Stimulated activated naive CD8-positive, alpha-beta T cell treated with anti-CD3 and anti-CD28 coated beads, Interleukin-15, amount 100 ng/mL, for 72 hours (primary cell): ENCODE results near the gene INPP5A.
"Not testable (repeated sequence)": the region's sequence is repeated elsewhere in the genome, so short reads cannot be mapped to it uniquely, and the experiment has no call there.

Source experiments
- ATAC-seq: fragments of 150-1000 bp; cut with Tn5 transposase; 2 replicates; pipeline ENCODE4 v1.10.0; 2021; ENCODE audit warnings: mild to moderate bottlenecking, moderate library complexity
- DNase-seq, 2 donors: peaks; one replicate each; pipeline ENCODE4 v3.0.0; 2021 to 2022
- H3K27ac Mint-ChIP-seq, 2 donors: one replicate each; pipeline ENCODE4 v1.8.0; 2022; ENCODE audit warnings: mild to moderate bottlenecking in 2 of 2, mixed read lengths in 2 of 2, moderate library complexity in 2 of 2
- H3K27me3 Mint-ChIP-seq: one replicate; pipeline ENCODE4 v1.8.0; 2022; ENCODE audit warnings: mixed read lengths
- H3K4me1 Mint-ChIP-seq: one replicate; pipeline ENCODE4 v1.8.0; 2022; ENCODE audit warnings: mild to moderate bottlenecking, mixed read lengths
- H3K4me3 Mint-ChIP-seq, 2 donors: one replicate each; pipeline ENCODE4 v1.8.0; 2022; ENCODE audit warnings: mild to moderate bottlenecking in 2 of 2, mixed read lengths in 2 of 2, moderate library complexity in 1 of 2
- H3K9me3 Mint-ChIP-seq, 2 donors: one replicate each; pipeline ENCODE4 v1.8.0; 2022; ENCODE audit warnings: mixed read lengths in 2 of 2

The INPP5A gene

GRCh38 chr10:132664883-132665282 is 127.3 kb downstream of the INPP5A start:
- Mint-ChIP-seq H3K27me3 (no peaks in the 10 kb centered on the region), H3K4me1 (peaks cover 12% of the 10 kb centered on the region), H3K4me3 (no peak overlapping the region), H3K9me3 (no peaks in the 10 kb centered on the region), H3K27ac (no peak overlapping the region)
- ATAC-seq (no peak), DNase-seq (no peak)

DNA sequence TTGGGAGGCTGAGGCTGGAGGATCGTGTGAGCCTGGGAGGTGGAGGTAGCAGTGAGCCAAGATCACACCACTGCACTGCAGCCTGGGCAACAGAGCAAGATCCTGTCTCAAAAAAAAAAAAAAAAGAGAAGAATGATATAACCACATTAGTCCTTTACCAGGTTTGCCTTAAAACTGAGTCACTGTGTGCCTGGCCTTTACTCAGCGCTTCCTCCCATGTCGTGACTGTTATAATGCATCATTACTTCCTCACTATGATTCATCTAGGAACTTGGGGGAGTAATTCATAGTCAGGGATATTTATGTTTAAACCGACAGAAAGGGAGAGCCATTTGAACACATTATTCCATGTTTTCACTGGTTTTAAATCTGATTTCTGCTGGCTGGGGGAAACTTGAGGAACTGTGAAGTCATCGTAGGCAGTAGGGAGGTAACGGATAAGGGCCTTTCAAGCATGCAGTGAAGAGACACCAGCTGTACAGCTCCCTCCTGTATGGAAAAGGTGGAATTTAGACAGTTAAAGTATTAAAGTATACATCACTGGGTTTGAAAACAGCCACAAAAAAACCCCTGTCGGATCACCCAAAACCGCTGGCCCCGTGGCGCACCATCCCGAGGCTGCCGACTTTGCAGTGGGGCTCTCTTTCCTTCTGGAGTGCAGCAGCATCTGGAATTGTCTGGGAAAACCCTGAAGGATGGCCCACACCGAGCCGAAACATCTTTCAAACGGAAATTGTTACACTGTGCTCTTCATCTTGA is 128.5 kb downstream of the INPP5A start:
- ATAC-seq (peak; percentile 75), DNase-seq (no peak)
- H3K27ac Mint-ChIP-seq = no peak overlapping the region
- H3K4me3 Mint-ChIP-seq = no peak overlapping the region
- no peaks in the 10 kb centered on the region for H3K9me3 Mint-ChIP-seq
- peaks cover 12% of the 10 kb centered on the region for H3K4me1 Mint-ChIP-seq
- H3K27me3 Mint-ChIP-seq = no peaks in the 10 kb centered on the region

DNA sequence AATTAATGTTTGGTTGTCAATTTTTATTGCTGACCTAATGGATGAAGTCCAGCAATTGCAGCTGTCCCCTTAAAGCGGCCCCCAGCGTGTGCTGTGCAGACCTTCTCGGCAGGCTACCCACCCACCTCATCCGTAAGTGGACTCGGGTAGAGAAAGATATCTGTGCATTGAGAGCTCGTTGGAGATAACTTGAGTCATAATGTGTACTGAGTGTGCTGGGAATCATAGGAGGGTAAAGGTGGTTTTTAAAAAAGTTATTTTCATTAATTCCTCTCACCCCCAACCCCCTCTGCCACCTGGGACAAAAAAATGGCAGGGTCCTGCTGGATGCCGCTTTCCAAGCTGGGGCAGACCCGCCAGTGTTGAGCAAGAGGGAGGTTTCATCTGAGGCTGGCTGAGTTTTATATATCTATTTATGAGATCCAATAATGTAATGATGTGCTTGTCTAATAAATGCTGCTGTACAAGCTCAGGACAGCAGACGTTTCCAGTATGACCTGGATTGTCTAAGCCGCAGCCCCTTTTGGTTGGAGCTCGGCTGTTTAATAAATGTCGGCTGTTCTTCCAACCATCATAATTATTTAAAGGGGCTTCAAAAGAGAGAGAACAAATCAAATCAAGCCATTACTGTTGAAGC is 129.2 kb downstream of the INPP5A start:
- no peak for ATAC-seq
- H3K27ac Mint-ChIP-seq = peak overlapping the region in 1 of 2 donors; percentile 76
- DNase-seq = no peak
- no peak overlapping the region for H3K4me3 Mint-ChIP-seq
- peaks cover 12% of the 10 kb centered on the region for H3K4me1 Mint-ChIP-seq
- no peaks in the 10 kb centered on the region for H3K27me3 Mint-ChIP-seq
- no peaks in the 10 kb centered on the region for H3K9me3 Mint-ChIP-seq

- DNase-seq (no peak), ATAC-seq (no peak)
- Mint-ChIP-seq H3K27me3 (no peaks in the 10 kb centered on the region), H3K27ac (no peak overlapping the region), H3K4me1 (peaks cover 12% of the 10 kb centered on the region), H3K9me3 (no peaks in the 10 kb centered on the region), H3K4me3 (no peak overlapping the region)
Observed at GRCh38 chr10:132667342-132668047, 129.9 kb downstream of the INPP5A start.

DNA sequence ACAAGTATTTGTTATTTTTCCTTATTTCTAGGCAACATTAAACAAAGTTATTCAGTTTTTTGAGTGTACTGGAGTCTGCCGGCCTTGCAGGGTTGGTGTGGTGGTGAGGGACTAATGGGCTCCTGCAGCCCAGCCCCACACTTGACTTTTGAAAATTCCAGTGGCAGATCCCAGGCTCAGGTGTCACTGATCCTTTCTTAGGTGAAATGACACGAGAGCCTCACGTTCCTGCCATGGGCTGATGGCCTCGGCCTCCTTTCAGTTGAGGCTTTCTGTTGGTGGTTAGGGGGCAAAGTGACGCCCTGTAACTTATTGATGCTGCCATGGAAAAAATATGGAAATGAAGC is 130.4 kb downstream of the INPP5A start:
- Mint-ChIP-seq H3K27me3 (no peaks in the 10 kb centered on the region), H3K9me3 (no peaks in the 10 kb centered on the region), H3K27ac (no peak overlapping the region), H3K4me3 (no peak overlapping the region), H3K4me1 (peaks cover 12% of the 10 kb centered on the region)
- no peak for DNase-seq
- no peak for ATAC-seq

DNA sequence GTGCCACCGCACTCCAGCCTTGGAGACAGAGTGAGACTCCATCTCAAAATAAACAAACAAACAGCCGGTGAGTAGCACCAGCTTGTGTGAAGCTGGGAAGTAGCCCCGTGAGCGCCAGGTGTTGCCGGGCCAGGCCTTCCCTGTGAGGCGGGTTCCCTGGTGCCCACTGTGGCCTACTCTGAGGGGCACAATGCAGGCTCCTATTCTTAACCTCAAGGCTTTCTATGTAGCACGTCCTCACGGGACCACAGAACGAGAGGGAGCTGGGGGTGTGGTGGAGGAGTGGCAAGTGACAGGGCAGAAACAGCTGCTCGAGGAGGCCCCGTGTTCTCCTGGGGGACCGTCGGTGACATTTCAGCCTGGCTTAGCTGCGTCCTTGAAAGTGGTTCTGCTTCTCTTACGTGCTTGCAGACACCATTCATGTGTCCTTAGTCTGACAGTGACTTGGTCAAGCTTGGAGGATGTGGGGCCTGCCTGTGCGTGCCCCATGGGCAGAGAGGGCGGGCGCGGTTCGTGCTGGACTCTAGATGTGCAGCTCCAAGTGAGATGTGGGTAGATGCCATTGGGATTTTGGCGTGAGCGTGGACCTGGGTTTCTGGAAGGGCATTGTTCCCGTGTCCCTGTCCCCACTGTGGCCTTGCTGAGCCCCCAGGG is 131.7 kb downstream of the INPP5A start:
- Mint-ChIP-seq H3K4me1 (peaks cover 12% of the 10 kb centered on the region), H3K27me3 (no peaks in the 10 kb centered on the region), H3K27ac (peak overlapping the region in 1 of 2 donors; percentile 68), H3K4me3 (no peak overlapping the region), H3K9me3 (no peaks in the 10 kb centered on the region)
- DNase-seq (no peak), ATAC-seq (peak; percentile 15)

DNA sequence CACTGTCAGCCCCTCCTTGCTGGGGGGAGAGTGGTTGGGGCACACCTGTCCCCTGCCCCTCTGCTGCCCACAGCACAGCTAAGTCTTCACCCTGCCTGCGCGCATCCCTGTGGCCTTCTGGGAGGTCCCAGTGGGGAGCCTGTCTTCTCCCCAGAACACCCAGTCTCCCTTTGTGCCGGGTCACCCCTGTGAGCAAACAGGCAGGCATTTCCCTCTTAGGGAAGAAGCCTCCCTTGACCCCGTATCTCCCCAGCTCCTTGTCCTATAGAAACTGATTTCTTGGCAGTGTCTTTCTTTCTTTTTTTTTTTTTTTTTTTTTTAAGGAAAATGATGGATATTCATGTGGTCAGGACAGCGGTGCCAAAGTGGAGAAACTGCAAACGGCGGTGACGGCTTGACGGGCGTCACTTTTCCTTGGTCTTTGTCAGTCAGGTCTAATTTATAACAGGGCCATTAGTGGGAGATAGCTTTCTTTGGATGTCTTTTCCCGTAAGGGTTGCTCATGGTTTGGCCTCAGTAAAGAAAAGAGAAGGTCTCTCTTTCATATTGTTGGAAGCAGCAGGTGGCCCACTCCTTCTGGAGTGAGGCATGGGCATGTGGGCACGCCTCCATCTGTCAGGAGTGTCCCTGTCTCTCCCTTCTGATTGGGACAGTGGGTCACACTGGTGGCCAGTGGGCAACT is 133.1 kb downstream of the INPP5A start:
- Mint-ChIP-seq H3K9me3 (no peaks in the 10 kb centered on the region), H3K4me1 (peaks cover 12% of the 10 kb centered on the region), H3K4me3 (no peak overlapping the region), H3K27ac (no peak overlapping the region), H3K27me3 (no peaks in the 10 kb centered on the region)
- DNase-seq (no peak), ATAC-seq (no peak)

DNA sequence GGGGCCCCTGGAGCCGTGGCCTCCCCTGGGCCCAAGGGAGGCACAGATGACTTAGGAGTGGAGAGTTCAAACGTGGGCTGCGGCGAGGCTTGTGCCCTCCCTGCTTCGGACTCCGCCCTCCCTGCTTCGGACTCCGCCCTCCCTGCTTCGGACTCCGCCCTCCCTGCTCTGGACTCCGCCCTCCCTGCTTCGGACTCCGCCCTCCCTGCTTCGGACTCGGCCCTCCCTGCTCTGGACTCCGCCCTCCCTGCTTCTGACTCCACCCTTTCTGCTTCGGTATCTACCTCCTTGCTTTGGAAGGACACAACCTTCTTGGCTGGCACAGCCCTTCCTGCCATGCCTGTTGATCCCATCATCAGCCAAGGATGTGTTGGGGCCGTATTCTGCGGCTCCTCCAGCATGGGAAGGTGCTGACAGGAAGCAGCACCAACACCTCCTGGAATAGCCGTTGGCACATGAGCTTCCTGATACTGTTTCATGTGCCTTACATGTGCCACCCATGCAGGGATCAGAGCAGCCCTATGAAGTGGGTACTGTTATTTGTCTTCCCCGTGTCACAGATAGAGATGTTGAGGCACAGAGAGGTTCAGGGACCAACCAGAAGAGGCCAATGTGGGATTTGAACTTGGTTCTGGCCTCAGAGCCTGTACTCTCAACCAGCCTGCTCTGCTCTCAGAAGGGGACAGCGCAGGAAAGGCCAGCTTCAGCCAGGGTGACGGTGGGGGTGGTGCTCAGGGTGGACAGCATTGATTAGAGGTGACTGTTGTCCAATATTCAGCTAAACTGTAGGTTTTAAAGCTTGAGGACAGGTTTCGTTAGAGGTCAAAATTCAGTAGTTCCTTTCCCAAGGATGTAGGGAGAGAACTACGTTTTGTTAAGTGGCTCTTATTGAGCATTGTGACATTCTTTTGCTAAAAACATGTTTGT is 133.9 kb downstream of the INPP5A start:
- no peaks in the 10 kb centered on the region for H3K9me3 Mint-ChIP-seq
- DNase-seq (no peak), ATAC-seq (no peak)
- H3K27me3 Mint-ChIP-seq = no peaks in the 10 kb centered on the region
- peaks cover 4% of the 10 kb centered on the region for H3K4me1 Mint-ChIP-seq
- H3K4me3 Mint-ChIP-seq = no peak overlapping the region
- peak overlapping the region in 1 of 2 donors; percentile 74 for H3K27ac Mint-ChIP-seq

DNA sequence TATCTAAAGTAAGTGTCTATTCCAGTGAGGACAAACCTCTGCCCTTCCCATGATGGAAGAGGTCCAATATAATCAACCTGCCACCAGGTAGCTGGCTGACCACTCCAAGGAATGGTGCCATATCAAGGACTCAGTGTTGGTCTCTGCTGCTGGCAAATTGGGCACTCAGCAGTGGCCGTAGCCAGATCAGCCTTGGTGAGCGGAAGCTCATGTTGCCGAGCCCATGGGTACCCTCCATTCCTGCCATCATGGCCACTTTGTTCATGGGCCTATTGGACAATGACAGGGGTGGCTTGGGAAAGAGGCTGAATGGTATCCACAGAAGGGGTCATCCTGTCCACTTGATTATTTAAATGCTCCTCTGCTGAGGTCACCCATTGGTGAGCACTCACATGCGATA is 136.2 kb downstream of the INPP5A start:
- H3K4me1 Mint-ChIP-seq, H3K27ac Mint-ChIP-seq, H3K9me3 Mint-ChIP-seq, DNase-seq, H3K4me3 Mint-ChIP-seq, ATAC-seq, H3K27me3 Mint-ChIP-seq: not testable (repeated sequence)

GRCh38 chr10:132674311-132674710 is 136.7 kb downstream of the INPP5A start:
- H3K4me3 Mint-ChIP-seq = no peak overlapping the region
- no peak for DNase-seq
- peaks cover 4% of the 10 kb centered on the region for H3K4me1 Mint-ChIP-seq
- H3K9me3 Mint-ChIP-seq = no peaks in the 10 kb centered on the region
- no peak for ATAC-seq
- H3K27me3 Mint-ChIP-seq = no peaks in the 10 kb centered on the region
- H3K27ac Mint-ChIP-seq = no peak overlapping the region

DNA sequence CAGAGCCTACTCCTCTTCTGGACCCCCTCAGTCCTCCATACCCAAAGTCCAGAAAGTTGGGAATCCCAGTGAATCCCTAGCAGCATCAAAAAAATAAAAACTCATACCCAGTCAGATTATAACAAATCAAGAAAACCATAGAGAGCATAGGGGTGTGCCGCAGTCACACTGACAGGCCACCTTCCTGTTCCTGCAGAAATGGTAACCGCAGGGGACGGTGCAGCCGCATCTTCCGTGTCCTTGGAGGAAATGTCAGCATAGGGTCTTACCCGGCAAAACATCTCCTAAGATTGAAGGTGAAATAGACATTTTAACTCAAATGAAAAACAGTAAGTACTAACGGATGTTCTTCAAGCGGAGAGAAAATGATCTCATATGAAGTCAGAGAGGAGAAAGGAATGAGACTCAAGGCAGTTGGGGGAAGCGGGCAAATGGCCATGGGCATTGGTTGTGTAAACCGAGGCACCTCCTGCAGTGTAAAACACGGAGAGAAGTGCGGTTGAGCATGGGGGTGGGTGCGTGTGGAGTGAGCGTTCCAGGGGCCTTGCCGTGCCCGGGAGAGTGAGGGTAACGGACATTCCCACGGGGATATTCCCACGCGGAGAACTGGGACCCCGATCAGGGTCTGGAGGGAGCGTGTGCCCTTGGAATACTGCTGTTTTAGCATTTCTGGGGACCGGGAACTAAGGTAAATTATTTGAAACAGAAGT is 137.6 kb downstream of the INPP5A start:
- H3K27me3 Mint-ChIP-seq = no peaks in the 10 kb centered on the region
- H3K27ac Mint-ChIP-seq = peak overlapping the region; percentile 14 to 23
- H3K9me3 Mint-ChIP-seq = no peaks in the 10 kb centered on the region
- H3K4me3 Mint-ChIP-seq = no peak overlapping the region
- ATAC-seq (no peak), DNase-seq (no peak)
- peaks cover 4% of the 10 kb centered on the region for H3K4me1 Mint-ChIP-seq

GRCh38 chr10:132676193-132676891 is 138.8 kb downstream of the INPP5A start:
- no peak overlapping the region for H3K4me3 Mint-ChIP-seq
- ATAC-seq (no peak), DNase-seq (no peak)
- H3K27me3 Mint-ChIP-seq = no peaks in the 10 kb centered on the region
- no peaks in the 10 kb centered on the region for H3K9me3 Mint-ChIP-seq
- peaks cover 8% of the 10 kb centered on the region for H3K4me1 Mint-ChIP-seq
- H3K27ac Mint-ChIP-seq = no peak overlapping the region

GRCh38 chr10:132677096-132677472 is 139.5 kb downstream of the INPP5A start:
- Mint-ChIP-seq H3K9me3 (no peaks in the 10 kb centered on the region), H3K4me1 (peaks cover 15% of the 10 kb centered on the region), H3K4me3 (no peak overlapping the region), H3K27me3 (no peaks in the 10 kb centered on the region), H3K27ac (no peak overlapping the region)
- DNase-seq = no peak
- ATAC-seq = no peak
